ENCODE measurements around the gene FAM219A. TPM values are rescaled to one million over a fixed set of nuclear protein-coding genes. Genes with fewer than 3 reads are reported as not detected.

The FAM219A gene
- total RNA-seq, 1 experiment from 2014 or later = 17.1 TPM

GRCh38 chr9:34400275-34400674 lies 58.1 kb downstream of the FAM219A start:
- H2AFZ ChIP-seq (ENCODE audit: low read length) = no peak overlapping the region
- no TSS peak for BruUV-seq (replicated peaks)
- no peaks in the 10 kb centered on the region for H3K79me2 ChIP-seq (ENCODE audit: low read length)
- H3K9me2 ChIP-seq (replicated peaks; ENCODE audit: low read length) = no peaks in the 10 kb centered on the region
- no peak overlapping the region for H3K27ac ChIP-seq (ENCODE audit: low read length)
- POLR2A ChIA-PET (ENCODE audit: unreplicated experiment) = no interaction called here
- no peak overlapping the region for H3K4me3 ChIP-seq (ENCODE audit: low read length)
- no peaks in the 10 kb centered on the region for H3K4me1 ChIP-seq (ENCODE audit: insufficient read depth, low read length)
- TF ChIP-seq CTCF (conservative IDR thresholded peaks at IDR 0.05; ENCODE audit: low read depth, low read length) (no peak), EZH2 (IDR thresholded peaks at IDR 0.05; ENCODE audit: low read length, unreplicated experiment) (no peak), EZH2phosphoT487 (IDR thresholded peaks at IDR 0.05; ENCODE audit: borderline replicate concordance, low read length) (no peak)
- H3K9ac ChIP-seq (ENCODE audit: low read length) = no peak overlapping the region
- intact Hi-C loops (cut with micrococcal nuclease) = no loop called here
- H3K9me3 ChIP-seq (ENCODE audit: low read length) = no peaks in the 10 kb centered on the region
- ATAC-seq (no peak), DNase-seq (no peak)
- H3K36me3 ChIP-seq (ENCODE audit: low read depth, low read length) = peaks cover 4% of the 10 kb centered on the region; the same call in 1 of the 2 replicates
- CTCF ChIA-PET = no interaction called here
- no peaks in the 10 kb centered on the region for H3K27me3 ChIP-seq (ENCODE audit: low read length)
- H4K20me1 ChIP-seq (ENCODE audit: low read length) = no peaks in the 10 kb centered on the region
- H3F3A ChIP-seq (ENCODE audit: low read length, unreplicated experiment) = no peaks in the 10 kb centered on the region
- no peak overlapping the region for H3K4me2 ChIP-seq (ENCODE audit: low read length)

- Histone ChIP-seq H3K36me3 (ENCODE audit: low read depth, low read length) (peaks cover 4% of the 10 kb centered on the region; the same call in 1 of the 2 replicates), H3K79me2 (ENCODE audit: low read length) (no peaks in the 10 kb centered on the region), H3K4me1 (ENCODE audit: insufficient read depth, low read length) (no peaks in the 10 kb centered on the region), H3K27ac (ENCODE audit: low read length) (no peak overlapping the region), H3K27me3 (ENCODE audit: low read length) (no peaks in the 10 kb centered on the region), H3K9ac (ENCODE audit: low read length) (no peak overlapping the region), H3F3A (ENCODE audit: low read length, unreplicated experiment) (no peaks in the 10 kb centered on the region), H4K20me1 (ENCODE audit: low read length) (no peaks in the 10 kb centered on the region), H2AFZ (ENCODE audit: low read length) (no peak overlapping the region), H3K4me2 (ENCODE audit: low read length) (no peak overlapping the region), H3K9me2 (replicated peaks; ENCODE audit: low read length) (no peaks in the 10 kb centered on the region), H3K9me3 (ENCODE audit: low read length) (no peaks in the 10 kb centered on the region), H3K4me3 (ENCODE audit: low read length) (no peak overlapping the region)
- POLR2A ChIA-PET (ENCODE audit: unreplicated experiment) = no interaction called here
- no TSS peak for BruUV-seq (replicated peaks)
- ATAC-seq (no peak), DNase-seq (no peak)
- no peak for TF ChIP-seq CTCF (conservative IDR thresholded peaks at IDR 0.05; ENCODE audit: low read depth, low read length)
- no peak for TF ChIP-seq EZH2phosphoT487 (IDR thresholded peaks at IDR 0.05; ENCODE audit: borderline replicate concordance, low read length)
- TF ChIP-seq EZH2 (IDR thresholded peaks at IDR 0.05; ENCODE audit: low read length, unreplicated experiment) = no peak
- CTCF ChIA-PET = no interaction called here
- intact Hi-C loops (cut with micrococcal nuclease) = no loop called here
Observed at GRCh38 chr9:34399729-34400128, 58.6 kb downstream of the FAM219A start.

GRCh38 chr9:34398875-34399274 lies 59.5 kb downstream of the FAM219A start:
- Histone ChIP-seq H3K27me3 (ENCODE audit: low read length) (no peaks in the 10 kb centered on the region), H3K27ac (ENCODE audit: low read length) (no peak overlapping the region), H2AFZ (ENCODE audit: low read length) (no peak overlapping the region), H3K79me2 (ENCODE audit: low read length) (no peaks in the 10 kb centered on the region), H3K4me1 (ENCODE audit: insufficient read depth, low read length) (no peaks in the 10 kb centered on the region), H3K9ac (ENCODE audit: low read length) (no peak overlapping the region), H3F3A (ENCODE audit: low read length, unreplicated experiment) (no peaks in the 10 kb centered on the region), H3K9me2 (replicated peaks; ENCODE audit: low read length) (no peaks in the 10 kb centered on the region), H4K20me1 (ENCODE audit: low read length) (no peaks in the 10 kb centered on the region), H3K4me3 (ENCODE audit: low read length) (no peak overlapping the region), H3K36me3 (ENCODE audit: low read depth, low read length) (peaks cover 4% of the 10 kb centered on the region; the same call in 1 of the 2 replicates), H3K9me3 (ENCODE audit: low read length) (no peaks in the 10 kb centered on the region), H3K4me2 (ENCODE audit: low read length) (no peak overlapping the region)
- no peak for DNase-seq
- ATAC-seq = no peak
- BruUV-seq (replicated peaks) = no TSS peak
- intact Hi-C loops (cut with micrococcal nuclease) = no loop called here
- ChIA-PET POLR2A (ENCODE audit: unreplicated experiment) (no interaction called here), CTCF (no interaction called here)
- no peak for TF ChIP-seq EZH2 (IDR thresholded peaks at IDR 0.05; ENCODE audit: low read length, unreplicated experiment)
- no peak for TF ChIP-seq EZH2phosphoT487 (IDR thresholded peaks at IDR 0.05; ENCODE audit: borderline replicate concordance, low read length)
- no peak for TF ChIP-seq CTCF (conservative IDR thresholded peaks at IDR 0.05; ENCODE audit: low read depth, low read length)
